NCI-H748 (cell line): ENCODE measurements around the gene ASB1.

Experiments
- DNase-seq: peaks from one replicate; lab custom pipeline; 2025; ENCODE audit not compliant: unreplicated experiment; lab: John Stamatoyannopoulos, UW

ASB1 gene

DNA sequence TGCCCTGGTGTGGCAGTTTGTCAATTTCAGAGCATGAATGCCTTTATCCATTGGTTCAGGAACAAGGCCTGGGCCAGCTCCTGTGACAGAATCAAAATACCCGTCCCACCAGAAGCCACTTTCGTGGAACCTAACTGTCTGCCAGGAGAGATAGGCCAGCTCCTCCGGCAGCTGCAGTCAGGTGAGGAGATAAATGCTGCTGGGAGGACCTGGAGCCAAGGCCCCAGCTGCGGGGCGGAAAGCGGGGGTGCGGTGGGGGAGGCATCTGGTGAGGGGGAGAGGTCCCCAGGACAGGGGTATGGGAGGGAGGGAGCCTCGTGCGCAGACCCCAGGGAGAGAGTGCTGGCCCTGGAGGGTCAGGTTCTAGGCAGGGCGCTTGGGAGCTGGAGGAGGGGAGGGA, 4.4 kb upstream of the ASB1 start:
- no peak for DNase-seq

DNA sequence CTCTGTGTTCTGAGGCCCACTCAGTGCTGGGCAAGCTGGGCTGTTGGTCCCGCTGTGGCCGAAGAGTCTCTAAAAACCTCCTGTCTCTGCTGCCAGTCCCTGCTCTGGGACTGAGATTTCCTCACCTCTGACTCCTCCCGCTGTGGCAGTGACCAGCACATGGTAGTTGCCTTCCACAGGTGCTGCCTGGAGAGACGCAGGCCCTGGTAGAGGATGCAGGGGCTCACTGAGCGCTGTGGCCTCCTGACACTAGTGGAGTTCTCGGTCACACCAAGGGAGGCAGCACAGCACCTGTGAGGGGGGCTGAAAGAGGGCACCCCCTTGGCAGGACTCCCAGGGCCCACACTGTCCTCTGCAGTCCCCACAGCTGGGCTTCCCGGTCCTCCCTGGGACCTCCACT, 3.8 kb upstream of the ASB1 start:
- DNase-seq, result no peak

DNA sequence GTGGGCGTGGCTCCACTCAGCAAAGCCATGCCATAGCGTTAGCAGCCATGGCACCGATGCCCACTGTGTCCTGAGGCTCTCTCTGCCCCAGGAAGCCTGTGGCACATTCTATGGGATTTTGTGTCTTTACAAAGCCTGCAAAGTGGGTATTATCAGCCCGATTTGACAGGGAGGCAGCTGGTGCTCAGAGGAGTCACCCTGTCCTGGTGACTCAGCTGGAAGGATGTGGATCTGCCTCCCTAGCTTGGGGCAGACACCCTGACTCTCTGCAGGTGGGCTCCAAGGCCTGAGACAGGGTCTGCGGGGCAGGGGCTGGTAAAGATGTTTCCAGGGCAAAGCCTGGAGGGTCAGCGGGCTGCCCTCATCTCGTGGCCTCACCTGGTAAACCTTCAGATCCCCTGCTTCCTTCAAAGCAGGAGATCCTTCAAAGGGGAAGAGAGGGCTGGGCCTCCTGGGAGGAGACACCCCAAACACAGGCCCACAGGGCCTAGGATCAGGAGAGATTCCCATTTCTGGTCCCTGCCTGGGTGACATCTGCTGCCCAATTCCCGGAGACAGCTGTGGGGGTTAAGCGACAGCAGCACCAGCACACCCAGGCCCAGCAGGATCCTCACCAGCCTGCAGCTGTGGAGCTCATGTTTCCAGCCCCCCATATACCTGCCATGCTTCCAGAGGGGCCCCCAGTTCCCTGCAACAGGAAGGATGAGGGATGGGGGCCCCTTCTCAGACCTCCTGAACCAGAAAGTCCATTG, 3.0 kb upstream of the ASB1 start:
- no peak for DNase-seq

DNA sequence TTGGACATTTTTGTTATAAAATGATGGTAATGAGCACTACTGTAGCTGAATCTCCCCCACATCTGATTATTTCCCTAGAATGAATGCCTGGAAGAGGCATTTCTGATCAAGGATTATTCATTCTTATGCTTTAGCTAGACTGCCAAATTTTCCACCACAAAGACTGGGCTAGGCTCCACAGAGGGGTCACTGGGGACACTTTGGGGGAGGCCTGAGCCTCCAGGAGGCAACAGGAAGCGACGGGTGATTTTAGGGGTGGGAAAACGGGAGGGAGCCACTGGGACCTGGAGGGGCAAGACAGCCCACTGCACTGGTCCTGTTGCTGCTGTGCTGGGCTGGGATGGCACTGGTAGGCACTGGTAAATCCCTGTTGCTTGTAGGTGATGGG, 2.4 kb upstream of the ASB1 start:
- no peak for DNase-seq

DNA sequence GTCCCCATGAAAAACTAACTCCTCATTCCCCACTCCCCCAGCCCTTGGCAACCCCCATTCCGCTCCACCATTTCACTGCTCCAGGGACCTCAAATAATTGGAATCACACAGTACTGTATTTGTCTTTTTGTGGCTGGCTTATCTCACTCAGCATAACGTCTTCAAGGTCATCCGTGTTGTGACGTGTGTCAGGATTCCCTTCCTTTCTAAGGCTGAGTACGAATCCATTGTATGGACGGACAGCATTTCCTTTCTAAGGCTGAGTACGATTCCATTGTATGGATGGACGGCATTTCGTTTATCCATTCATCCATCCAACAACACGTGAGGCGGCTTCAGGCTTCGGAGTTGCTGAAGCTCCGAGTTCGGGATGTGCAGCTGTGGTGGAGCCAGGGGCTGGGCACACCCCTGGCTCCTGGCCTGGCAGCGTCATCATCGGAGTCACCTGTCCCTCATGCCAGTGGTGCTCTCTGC, 1.2 kb upstream of the ASB1 start:
- DNase-seq, result peak; percentile 72

DNA sequence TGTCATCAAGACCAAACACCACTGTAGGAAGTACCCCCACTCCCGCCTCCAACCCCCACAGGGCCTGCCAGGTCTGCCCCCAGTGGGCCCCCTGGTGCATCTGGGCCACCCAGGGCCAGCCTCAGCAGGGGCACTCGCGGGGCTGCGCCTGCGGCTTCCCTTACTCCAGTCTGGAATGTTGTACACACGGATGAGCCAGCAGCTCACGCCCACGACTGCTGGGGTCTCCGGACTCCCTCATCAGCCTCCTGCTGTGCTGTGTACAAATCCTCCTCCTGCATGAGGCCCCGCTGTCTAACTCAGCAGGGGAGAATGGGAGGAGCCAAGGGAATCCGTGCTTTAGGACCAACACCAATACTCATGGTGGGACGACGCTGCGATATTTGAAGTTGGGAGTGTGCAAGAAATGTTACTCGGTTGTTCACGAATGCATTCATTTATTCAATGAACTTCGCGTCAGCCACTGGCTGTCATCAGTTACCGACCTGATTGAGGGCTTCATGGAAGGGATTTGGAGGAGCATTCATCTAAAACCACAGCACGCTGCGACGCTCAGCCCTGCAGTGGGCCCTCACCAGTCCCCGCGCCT, 654 bp upstream of the ASB1 start:
- peak; percentile 71 for DNase-seq

DNA sequence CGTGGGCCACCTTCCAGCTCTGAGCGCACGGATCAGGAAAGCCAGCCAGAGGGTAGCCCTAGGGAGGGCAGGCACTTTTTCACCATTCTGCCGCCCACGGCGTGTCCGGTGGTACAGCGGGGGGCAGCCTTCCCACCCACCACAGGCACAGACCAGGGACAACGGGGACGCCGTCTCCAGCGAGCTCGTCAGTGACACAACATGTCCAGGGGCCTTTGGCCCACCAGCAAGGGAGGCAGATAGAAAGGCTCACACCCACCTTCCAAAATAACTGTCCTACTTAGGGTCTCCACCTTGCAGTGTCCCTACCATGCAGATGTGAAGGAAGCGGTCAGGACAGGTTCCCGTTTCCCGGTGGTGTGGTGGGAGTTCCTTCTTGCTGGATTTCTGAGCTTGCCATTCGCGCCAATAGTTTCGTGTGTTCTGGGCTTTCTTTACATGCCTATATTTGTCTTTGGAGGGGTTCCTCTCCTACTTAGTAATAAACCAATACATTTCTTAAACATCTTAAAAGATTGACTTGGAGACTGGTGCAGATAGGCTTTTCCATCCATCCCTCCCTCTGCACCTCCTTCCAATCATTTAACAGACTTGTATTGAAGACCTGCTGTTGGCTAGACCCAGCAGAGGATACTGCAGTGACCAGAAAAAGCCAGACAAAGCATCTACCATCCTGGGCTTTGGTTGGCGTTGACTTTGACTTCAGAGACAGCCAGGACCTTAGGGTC, 872 bp downstream of the ASB1 start:
- DNase-seq, result no peak

DNA sequence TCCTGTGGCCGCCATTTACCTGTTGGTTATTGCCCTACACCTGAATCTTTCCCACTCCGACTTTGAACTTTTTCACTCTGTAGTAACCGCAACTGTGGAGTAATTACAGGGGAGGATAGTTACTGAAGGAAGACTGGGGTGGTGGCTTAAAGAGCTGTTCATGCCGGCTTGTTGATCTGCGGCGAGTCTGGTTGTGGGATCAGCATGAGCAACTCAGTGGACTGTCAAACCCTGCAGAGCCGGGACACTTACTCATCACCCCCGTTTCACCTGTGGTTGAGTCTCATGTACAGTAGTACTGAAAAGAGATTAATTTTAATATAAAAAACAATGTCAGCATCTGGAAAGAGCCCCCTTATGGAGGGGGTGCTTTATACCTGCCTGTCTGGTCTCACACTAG, 2.1 kb downstream of the ASB1 start:
- DNase-seq, result no peak

DNA sequence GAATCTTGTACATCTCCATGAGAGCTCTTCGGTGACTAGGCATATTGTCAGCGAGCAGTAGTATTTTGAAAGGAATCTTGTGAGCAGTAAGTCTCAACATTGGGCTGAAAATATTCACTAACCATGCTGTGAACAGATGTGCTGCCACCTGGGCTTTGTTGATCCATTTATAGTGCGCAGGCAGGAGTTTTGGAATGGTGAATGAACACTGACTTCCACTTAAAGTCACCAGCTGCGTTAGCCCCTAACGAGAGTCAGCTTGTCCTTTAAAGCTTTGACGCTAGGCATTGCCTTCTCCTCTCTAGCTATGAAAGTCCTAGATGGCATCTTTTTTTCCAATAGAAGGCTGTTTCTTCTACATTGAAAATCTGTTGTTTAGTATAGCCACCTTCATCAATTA, 4.1 kb downstream of the ASB1 start:
- no peak for DNase-seq

DNA sequence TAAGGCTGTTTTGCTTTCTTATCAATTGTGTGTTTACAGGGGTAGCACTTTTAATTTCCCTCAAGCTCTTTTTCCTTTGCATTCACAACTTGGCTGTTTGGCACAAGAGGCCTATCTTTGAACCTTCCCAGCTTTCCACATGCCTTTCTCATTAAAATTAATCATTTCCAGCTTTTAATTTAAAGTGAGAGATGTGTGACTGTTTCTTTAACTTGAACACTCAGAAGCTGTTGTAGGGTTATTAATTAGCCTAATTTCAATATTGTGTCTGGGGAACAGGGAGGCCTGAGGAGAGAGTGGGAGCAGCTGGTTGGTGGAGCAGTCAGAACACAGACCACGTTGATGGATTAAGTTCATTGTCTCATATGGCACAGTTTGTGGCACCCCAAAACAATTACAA, 4.7 kb downstream of the ASB1 start:
- DNase-seq, result no peak

DNA sequence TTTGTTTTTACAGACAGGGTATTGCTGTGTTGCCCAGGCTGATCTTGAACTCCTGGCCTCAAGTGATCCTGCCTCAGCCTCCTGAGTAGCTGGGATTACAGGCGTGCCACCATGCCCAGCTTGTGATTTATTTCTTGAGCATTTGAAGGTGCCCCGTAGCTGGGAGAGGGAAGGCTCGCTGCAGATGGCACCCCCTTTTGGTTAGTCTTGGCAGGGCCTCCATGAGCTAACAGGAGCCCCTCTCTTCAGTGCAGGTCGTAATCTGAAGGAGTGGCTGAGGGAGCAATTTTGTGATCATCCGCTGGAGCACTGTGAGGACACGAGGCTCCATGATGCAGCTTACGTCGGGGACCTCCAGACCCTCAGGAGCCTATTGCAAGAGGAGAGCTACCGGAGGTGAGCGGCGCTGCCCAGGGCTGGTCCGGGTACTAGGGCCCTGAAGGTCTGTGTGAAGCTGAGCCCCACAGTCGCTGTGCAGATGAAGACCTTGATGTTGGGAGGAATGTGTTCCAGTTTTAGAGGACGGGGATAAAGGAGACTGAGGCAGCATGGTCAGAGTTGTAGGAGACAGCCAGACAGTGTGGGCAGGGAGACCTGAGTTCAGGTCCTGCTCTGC, 6.7 kb downstream of the ASB1 start:
- DNase-seq, result no peak

DNA sequence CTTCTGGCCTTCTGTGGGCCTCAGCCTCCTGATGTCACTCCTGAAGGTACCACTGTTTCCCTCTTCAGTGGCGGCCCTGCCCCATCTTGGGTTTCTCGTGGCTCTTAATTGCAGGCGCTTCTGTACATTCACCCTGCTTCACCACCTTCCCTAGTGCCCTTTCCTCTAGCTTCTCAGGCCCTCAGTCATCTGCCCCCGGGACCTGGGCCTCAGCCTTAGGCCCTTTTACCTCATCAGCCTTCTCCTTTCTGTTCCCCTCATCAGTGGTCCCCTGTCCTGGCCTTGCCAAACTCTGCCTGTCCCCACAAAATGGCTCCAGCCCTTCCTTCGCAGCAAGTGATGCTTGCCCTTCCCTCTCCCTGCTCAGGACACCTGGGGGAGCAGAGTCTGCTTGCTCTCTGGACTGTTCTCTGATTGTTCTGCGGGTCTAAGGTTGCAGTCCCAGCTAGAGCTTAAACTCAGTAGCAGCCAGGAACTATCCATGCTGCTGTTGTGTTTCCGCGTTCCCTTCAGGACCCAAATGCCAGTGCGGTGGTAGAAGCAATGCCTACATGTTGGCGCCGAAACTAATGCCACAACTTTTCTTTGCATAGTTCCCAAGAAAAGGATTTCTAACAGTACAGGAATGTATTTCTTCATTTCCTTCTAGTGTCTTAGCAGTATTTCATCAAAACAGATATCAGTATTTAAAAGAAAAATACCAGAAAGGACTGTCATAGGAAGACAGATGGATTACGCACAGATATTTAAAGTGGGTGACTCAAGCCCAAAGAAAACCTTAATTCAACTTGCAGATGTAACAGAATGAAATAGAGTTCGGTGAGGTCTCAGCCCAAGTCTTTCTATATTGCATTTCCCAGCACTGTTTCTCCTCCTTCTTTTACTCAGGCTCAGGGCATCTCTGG, 7.5 kb downstream of the ASB1 start:
- no peak for DNase-seq

DNA sequence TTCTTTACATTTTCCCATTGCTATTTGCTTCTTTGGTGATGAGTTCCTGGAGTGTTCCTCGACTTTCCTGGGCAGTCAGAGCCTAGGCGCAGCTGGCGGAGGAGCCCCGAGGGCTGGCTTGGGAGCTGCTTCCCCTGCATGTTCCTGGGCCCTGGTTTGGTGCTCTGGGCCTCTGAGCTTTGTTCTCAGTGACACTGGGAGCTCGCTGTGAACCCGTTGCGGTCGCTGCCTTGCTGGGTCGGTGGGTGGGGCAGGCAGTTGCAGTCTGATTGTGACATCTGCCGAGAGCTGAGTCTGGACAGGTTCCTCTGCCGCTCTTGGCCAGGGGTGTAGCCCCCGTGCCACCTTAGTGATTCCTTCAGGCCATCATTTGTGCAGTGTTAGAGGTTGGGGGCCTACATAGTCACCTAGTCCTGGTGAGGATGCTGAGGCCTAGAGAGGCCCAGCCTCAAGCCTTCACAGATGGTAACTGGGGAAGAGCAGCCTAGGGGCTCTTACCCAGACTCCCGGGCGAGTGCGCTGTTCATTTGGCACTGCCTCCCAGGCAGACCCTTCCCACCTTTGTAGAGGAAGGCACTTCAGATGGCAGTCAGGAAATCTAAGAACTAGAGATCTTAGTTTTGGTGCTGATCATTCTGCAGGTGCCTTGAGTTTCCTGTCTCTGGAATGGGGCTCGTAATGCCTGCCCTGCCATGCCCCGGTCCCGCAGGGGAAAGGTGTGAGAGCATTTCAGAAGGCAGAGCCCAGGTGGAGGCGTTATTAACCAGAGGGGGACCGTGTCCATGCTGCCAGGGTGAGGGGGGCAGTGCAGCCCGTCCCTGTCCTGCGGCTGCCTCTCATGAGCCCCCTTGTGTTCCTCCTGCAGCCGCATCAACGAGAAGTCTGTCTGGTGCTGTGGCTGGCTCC, 8.4 kb downstream of the ASB1 start:
- DNase-seq, result no peak

DNA sequence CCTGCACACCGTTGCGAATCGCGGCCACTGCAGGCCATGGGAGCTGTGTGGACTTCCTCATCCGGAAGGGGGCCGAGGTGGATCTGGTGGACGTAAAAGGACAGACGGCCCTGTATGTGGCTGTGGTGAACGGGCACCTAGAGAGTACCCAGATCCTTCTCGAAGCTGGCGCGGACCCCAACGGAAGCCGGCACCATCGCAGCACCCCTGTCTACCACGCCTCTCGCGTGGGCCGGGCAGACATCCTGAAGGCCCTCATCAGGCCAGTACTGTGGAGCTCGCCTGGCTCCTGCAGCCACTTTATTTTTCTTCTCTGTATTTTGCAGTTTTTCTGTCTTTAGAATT, 9.0 kb downstream of the ASB1 start:
- no peak for DNase-seq

DNA sequence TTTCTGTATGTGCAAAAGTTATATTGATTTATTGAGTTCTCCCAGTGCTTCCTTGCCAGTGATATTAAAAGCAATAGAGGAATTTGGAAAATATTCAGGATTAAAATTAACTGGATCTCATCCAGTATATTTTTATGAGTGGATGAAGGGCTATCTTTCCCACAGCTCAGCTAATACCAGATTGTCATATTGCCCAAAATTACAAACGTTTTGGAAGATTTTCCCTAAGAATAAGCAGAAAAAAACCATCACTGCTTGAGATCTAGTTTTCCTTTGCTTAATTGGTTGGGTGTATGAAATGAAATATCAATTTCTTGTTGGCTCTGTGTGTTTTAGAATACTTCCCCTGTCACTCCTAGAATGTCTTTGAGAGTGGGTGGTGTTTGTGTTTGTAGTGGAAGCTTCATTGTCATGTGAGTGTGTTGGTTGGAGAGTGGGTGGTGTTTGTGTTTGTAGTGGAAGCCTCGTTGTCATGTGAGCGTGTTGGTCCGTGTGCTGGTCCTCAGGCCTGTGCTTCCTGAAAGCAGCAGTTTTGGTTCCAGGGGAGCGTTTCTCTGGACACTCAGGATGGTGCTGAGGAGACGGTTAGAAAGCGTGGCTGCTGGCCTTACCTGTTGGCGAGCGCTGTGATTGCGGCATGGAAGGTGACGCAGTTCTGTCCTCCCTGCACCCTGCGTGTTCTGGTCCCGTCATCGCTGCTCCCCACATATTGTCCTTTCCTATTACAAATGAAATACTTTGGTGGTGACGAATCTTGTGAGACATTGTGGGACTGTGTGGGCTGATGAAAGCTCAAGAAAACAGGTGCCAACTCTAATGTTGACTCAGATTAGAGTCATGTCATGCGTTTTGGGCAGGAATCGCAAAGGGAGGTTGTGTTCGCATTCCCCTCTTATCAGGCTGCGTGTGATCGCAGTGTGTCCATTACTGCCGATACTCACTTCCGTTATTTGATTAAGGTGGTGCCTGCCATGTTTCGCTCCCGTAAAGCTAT, 12.4 kb downstream of the ASB1 start:
- DNase-seq, result no peak

DNA sequence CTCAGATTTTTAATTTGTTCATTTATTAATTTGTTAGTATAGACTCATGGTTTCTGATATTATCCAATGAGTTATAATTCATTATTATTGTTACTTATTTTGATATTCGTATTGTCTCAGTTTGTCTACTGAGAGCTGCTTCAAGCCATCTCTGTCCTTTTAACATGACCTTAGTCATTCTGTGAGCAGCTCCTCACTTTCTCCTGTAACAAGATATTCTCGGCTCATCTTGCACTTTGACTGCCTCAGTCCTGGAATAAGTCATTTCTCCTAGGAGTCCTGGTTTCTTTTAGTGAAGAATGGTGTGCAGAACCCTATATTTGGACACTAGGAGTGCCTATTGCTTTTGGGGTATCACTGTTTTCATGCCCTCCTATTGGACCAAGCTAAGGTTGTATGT, 13.2 kb downstream of the ASB1 start:
- DNase-seq, result no peak

DNA sequence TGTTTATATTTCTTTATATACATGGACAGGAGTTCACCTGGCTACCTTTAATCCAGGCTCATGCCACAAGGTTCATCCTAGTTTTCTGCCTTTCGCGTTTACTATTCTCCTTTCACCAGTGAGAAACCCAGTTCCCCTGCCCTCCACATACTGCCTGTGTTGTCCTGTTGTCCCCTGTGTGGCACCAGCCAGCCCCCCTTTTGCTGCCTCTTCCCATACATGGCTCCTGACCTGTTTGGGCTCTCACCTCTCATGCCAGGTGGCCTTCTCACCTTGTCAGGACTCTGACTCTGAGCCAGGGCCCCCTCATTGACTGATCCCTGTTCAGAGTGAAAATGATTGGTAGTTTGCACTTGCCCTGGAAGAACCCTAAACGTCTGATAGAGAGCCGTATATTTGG, 13.6 kb downstream of the ASB1 start:
- no peak for DNase-seq

DNA sequence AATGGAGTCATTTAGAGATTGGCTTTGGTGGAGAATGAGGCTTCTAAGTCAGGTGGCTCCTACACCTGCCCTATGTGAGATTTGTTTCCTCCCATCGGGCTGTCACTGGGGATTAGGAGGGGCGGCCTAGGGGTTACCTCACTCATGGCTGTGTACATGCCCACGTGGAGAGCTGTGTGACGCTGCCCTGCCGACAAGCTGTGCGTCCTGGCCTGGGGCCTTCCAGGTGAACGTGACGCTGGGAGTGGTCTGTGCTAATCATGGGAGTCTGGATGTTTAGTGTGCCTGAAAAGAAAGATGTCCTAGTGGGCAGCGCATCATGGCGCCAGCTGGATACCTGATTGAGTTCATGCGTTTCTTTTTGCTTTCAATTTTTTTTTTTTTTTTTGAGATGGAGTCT, 14.0 kb downstream of the ASB1 start:
- DNase-seq, result no peak
